ENCODE measurements around the gene MAGI1. TPM values are rescaled to one million over a fixed set of nuclear protein-coding genes. Genes with fewer than 3 reads are reported as not detected.
"Not testable (repeated sequence)": the region's sequence is repeated elsewhere in the genome, so short reads cannot be mapped to it uniquely, and the experiment has no call there.

Gene MAGI1
- total RNA-seq, 5 donors from 2014 or later (not counting 1 experiment from before 2014, with no cell fraction given) = 0.23 to 0.63 (median 0.29) TPM

DNA sequence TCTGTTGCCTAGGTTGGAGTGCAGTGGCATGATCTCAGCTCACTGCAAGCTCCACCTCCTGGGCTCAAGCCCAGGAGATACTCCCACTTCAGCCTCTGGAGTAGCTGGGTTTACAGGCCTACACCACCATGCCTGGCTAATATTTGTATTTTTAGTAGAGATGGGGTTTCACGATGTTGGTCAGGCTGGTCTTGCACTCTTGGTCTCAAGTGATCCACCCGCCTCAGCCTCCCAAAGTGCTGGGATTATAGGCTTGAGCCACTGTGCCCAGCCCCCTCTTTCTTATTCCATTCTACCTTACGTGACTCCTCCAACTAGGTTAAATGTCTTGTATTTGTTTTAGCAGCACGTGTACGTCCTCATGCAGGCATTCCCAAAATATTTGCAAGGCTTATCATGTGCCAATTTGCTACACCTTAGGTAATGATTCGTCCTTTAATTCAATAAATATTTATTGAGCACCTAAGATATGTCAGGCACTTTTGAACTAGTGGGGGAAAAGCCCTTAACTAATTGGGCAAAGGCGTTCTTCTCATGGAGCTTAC, 14.9 kb upstream of the MAGI1 start:
- H3K9me3 Mint-ChIP-seq = peaks cover 0 to 5% (median 0%) of the 10 kb centered on the region in 3 donors
- H3K4me1 Mint-ChIP-seq = no peaks in the 10 kb centered on the region
- no peaks in the 10 kb centered on the region for H3K36me3 ChIP-seq (ENCODE audit: control insufficient read depth in 2 of 2, extremely low read depth in 1 of 2, insufficient read depth in 1 of 2, low read length in 1 of 2)
- H3K9me3 ChIP-seq = no peaks in the 10 kb centered on the region
- WGBS (ENCODE audit: insufficient coverage) = no CpG with 5 or more reads among the region's 7 CpGs
- H3K4me3 ChIP-seq (ENCODE audit: control insufficient read depth in 1 of 2, extremely low read depth in 1 of 2, low read length in 1 of 2) = no peak overlapping the region
- ChIA-PET CTCF (no interaction called here), POLR2A (no interaction called here)
- ATAC-seq (replicated peaks in 1 of 4) = no peak
- H3K27ac Mint-ChIP-seq = no peak overlapping the region
- H3K27me3 Mint-ChIP-seq = peaks cover 0 to 4% of the 10 kb centered on the region in 2 donors
- H3K27me3 ChIP-seq (replicated peaks in 1 of 2; ENCODE audit: control insufficient read depth in 2 of 2, extremely low read depth in 1 of 2, insufficient read depth in 2 of 2, low read length in 1 of 2) = no peaks in the 10 kb centered on the region
- H3K4me3 Mint-ChIP-seq = no peak overlapping the region
- no peaks in the 10 kb centered on the region for H3K36me3 Mint-ChIP-seq
- no peak overlapping the region for H3K27ac ChIP-seq (ENCODE audit: low read length)
- no peaks in the 10 kb centered on the region for H3K4me1 ChIP-seq (ENCODE audit: control insufficient read depth in 1 of 2, extremely low read depth in 1 of 2, insufficient read depth in 2 of 2, low read length in 2 of 2)
- no peak for DNase-seq

DNA sequence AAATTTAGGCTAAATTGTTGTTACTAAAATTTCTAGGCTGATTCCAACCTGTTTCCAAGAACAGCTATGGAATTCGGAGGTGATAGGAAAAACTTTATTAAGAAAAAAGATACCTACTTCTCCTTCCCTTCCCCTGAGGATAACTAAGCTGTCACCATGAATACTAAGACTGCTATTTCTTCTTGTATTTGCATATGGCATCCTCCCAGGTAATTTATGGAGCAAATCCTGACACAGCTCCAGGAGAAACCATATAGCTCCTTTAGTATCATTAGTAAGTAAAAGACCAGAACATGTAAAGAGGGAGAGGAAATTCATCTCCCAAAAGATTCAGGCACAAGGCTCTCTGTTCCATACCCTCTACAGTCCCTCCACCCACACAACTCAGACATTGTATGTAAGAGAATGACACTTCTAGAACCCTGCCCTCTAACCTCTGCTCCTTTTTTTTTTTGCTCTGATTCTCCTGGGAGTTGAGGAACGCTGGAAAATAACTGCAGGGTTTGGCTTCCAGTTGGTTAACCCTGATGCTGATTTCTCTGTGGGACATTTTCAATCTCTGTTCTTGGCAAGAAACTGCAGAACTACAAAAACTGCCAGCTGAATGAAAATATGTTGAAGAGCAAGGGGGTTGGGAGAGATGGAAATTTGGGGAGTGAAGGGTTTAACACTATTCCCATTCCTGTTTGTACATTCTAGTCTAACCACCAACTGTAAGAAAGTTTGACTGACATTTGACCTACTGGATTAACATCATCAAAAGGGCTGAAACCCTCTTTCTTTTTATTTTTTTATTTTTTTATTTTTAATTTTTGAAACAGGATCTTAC, 14.2 kb upstream of the MAGI1 start:
- Mint-ChIP-seq H3K36me3 (no peaks in the 10 kb centered on the region), H3K9me3 (peaks cover 0 to 5% (median 0%) of the 10 kb centered on the region in 3 donors), H3K27me3 (peaks cover 2 to 4% of the 10 kb centered on the region in 2 donors), H3K4me1 (no peaks in the 10 kb centered on the region), H3K4me3 (no peak overlapping the region), H3K27ac (no peak overlapping the region)
- no CpG with 5 or more reads among the region's 2 CpGs for WGBS (ENCODE audit: insufficient coverage)
- Histone ChIP-seq H3K27ac (ENCODE audit: low read length) (no peak overlapping the region), H3K36me3 (ENCODE audit: control insufficient read depth in 2 of 2, extremely low read depth in 1 of 2, insufficient read depth in 1 of 2, low read length in 1 of 2) (no peaks in the 10 kb centered on the region), H3K9me3 (no peaks in the 10 kb centered on the region), H3K4me3 (ENCODE audit: control insufficient read depth in 1 of 2, extremely low read depth in 1 of 2, low read length in 1 of 2) (no peak overlapping the region), H3K4me1 (ENCODE audit: control insufficient read depth in 1 of 2, extremely low read depth in 1 of 2, insufficient read depth in 2 of 2, low read length in 2 of 2) (no peaks in the 10 kb centered on the region), H3K27me3 (replicated peaks in 1 of 2; ENCODE audit: control insufficient read depth in 2 of 2, extremely low read depth in 1 of 2, insufficient read depth in 2 of 2, low read length in 1 of 2) (no peaks in the 10 kb centered on the region)
- ChIA-PET CTCF (no interaction called here), POLR2A (no interaction called here)
- DNase-seq = no peak
- no peak for ATAC-seq (replicated peaks in 1 of 4)

GRCh38 chr3:66050821-66051220, 12.1 kb upstream of the MAGI1 start:
- ATAC-seq (replicated peaks in 1 of 4) (no peak), DNase-seq (no peak)
- peaks cover 0 to 5% of the 10 kb centered on the region in 2 experiments for H3K27me3 ChIP-seq (replicated peaks in 1 of 2; ENCODE audit: control insufficient read depth in 2 of 2, extremely low read depth in 1 of 2, insufficient read depth in 2 of 2, low read length in 1 of 2)
- no peak overlapping the region for H3K4me3 Mint-ChIP-seq
- no CpG with 5 or more reads among the region's 2 CpGs for WGBS (ENCODE audit: insufficient coverage)
- no peak overlapping the region for H3K27ac ChIP-seq (ENCODE audit: low read length)
- no peaks in the 10 kb centered on the region for H3K9me3 ChIP-seq
- no peak overlapping the region for H3K4me3 ChIP-seq (ENCODE audit: control insufficient read depth in 1 of 2, extremely low read depth in 1 of 2, low read length in 1 of 2)
- CTCF ChIA-PET = no interaction called here
- H3K36me3 ChIP-seq (ENCODE audit: control insufficient read depth in 2 of 2, extremely low read depth in 1 of 2, insufficient read depth in 1 of 2, low read length in 1 of 2) = no peaks in the 10 kb centered on the region
- POLR2A ChIA-PET = no interaction called here
- H3K9me3 Mint-ChIP-seq = peaks cover 0 to 5% (median 0%) of the 10 kb centered on the region in 3 donors
- H3K4me1 ChIP-seq (ENCODE audit: control insufficient read depth in 1 of 2, extremely low read depth in 1 of 2, insufficient read depth in 2 of 2, low read length in 2 of 2) = no peaks in the 10 kb centered on the region
- H3K27ac Mint-ChIP-seq = no peak overlapping the region
- peaks cover 2 to 4% of the 10 kb centered on the region in 2 donors for H3K27me3 Mint-ChIP-seq
- no peaks in the 10 kb centered on the region for H3K36me3 Mint-ChIP-seq
- H3K4me1 Mint-ChIP-seq = no peaks in the 10 kb centered on the region

DNA sequence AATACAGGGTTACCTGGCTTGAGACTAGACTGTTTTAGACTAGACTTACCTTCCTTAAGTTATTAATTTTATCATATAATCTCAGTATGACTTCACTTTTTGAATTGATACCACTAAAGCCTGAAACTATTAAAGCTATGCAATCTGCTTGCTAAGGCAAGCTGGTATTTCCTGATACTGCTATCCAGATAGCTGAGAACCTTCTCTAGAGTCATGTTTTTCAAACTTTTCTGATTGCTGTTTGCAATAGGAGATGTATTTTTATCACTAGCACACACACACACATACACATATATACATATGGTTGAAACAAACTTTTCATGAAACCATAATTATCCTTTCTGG, 9.3 kb upstream of the MAGI1 start:
- CTCF ChIA-PET = no interaction called here

GRCh38 chr3:66047311-66048050, 8.8 kb upstream of the MAGI1 start:
- Histone ChIP-seq H3K9me3 (no peaks in the 10 kb centered on the region), H3K27me3 (replicated peaks in 1 of 2; ENCODE audit: control insufficient read depth in 2 of 2, extremely low read depth in 1 of 2, insufficient read depth in 2 of 2, low read length in 1 of 2) (peaks cover 0 to 5% of the 10 kb centered on the region in 2 experiments), H3K27ac (ENCODE audit: low read length) (no peak overlapping the region), H3K4me3 (ENCODE audit: control insufficient read depth in 1 of 2, extremely low read depth in 1 of 2, low read length in 1 of 2) (no peak overlapping the region), H3K36me3 (ENCODE audit: control insufficient read depth in 2 of 2, extremely low read depth in 1 of 2, insufficient read depth in 1 of 2, low read length in 1 of 2) (no peaks in the 10 kb centered on the region), H3K4me1 (ENCODE audit: control insufficient read depth in 1 of 2, extremely low read depth in 1 of 2, insufficient read depth in 2 of 2, low read length in 2 of 2) (no peaks in the 10 kb centered on the region)
- ChIA-PET POLR2A (no interaction called here), CTCF (no interaction called here)
- Mint-ChIP-seq H3K4me3 (no peak overlapping the region), H3K36me3 (no peaks in the 10 kb centered on the region), H3K9me3 (peaks cover 0 to 5% (median 0%) of the 10 kb centered on the region in 3 donors), H3K4me1 (no peaks in the 10 kb centered on the region), H3K27me3 (peaks cover 6 to 14% of the 10 kb centered on the region in 2 donors), H3K27ac (no peak overlapping the region)
- ATAC-seq (replicated peaks in 1 of 4) = no peak
- 68% methylated on average over 2 of the region's 6 CpGs for WGBS (ENCODE audit: insufficient coverage)
- no peak for DNase-seq

More for the DNA sequence above, 9.3 kb upstream of the MAGI1 start:
- Mint-ChIP-seq H3K9me3 (peaks cover 0 to 5% (median 0%) of the 10 kb centered on the region in 3 donors), H3K36me3 (no peaks in the 10 kb centered on the region), H3K4me1 (no peaks in the 10 kb centered on the region), H3K27ac (no peak overlapping the region), H3K4me3 (no peak overlapping the region), H3K27me3 (peaks cover 3 to 11% of the 10 kb centered on the region in 2 donors)
- POLR2A ChIA-PET = no interaction called here
- DNase-seq (no peak), ATAC-seq (replicated peaks in 1 of 4) (no peak)
- H3K27ac ChIP-seq (ENCODE audit: low read length) = no peak overlapping the region
- H3K27me3 ChIP-seq (replicated peaks in 1 of 2; ENCODE audit: control insufficient read depth in 2 of 2, extremely low read depth in 1 of 2, insufficient read depth in 2 of 2, low read length in 1 of 2) = peaks cover 0 to 5% of the 10 kb centered on the region in 2 experiments
- no peak overlapping the region for H3K4me3 ChIP-seq (ENCODE audit: control insufficient read depth in 1 of 2, extremely low read depth in 1 of 2, low read length in 1 of 2)
- H3K4me1 ChIP-seq (ENCODE audit: control insufficient read depth in 1 of 2, extremely low read depth in 1 of 2, insufficient read depth in 2 of 2, low read length in 2 of 2) = no peaks in the 10 kb centered on the region
- no peaks in the 10 kb centered on the region for H3K36me3 ChIP-seq (ENCODE audit: control insufficient read depth in 2 of 2, extremely low read depth in 1 of 2, insufficient read depth in 1 of 2, low read length in 1 of 2)
- H3K9me3 ChIP-seq = no peaks in the 10 kb centered on the region

DNA sequence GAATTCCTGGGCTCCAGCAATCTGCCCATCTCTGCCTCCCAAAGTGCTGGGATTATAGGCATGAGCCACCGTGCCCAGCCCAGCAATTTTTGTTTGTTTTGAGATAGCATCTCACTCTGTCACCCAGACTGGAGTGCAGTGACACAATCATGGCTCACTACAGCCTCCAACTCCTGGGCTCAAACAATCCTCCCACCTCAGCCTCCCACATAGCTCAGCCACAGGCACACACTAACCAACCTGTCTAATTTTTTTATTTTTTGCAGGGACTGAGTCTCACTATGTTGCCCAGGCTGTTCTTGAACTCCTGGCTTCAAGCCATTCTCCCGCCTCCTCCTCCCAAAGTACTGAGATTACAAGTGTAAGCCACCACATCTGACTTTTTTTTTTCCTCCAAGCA, 7.6 kb upstream of the MAGI1 start:
- H3K4me3 Mint-ChIP-seq; H3K4me1 ChIP-seq (ENCODE audit: control insufficient read depth in 1 of 2, extremely low read depth in 1 of 2, insufficient read depth in 2 of 2, low read length in 2 of 2); CTCF ChIA-PET; H3K36me3 ChIP-seq (ENCODE audit: control insufficient read depth in 2 of 2, extremely low read depth in 1 of 2, insufficient read depth in 1 of 2, low read length in 1 of 2); H3K27ac ChIP-seq (ENCODE audit: low read length); H3K9me3 Mint-ChIP-seq; H3K36me3 Mint-ChIP-seq; H3K4me1 Mint-ChIP-seq; H3K27me3 ChIP-seq (replicated peaks in 1 of 2; ENCODE audit: control insufficient read depth in 2 of 2, extremely low read depth in 1 of 2, insufficient read depth in 2 of 2, low read length in 1 of 2); POLR2A ChIA-PET; ATAC-seq (replicated peaks in 1 of 4); DNase-seq; H3K27ac Mint-ChIP-seq; H3K4me3 ChIP-seq (ENCODE audit: control insufficient read depth in 1 of 2, extremely low read depth in 1 of 2, low read length in 1 of 2); H3K9me3 ChIP-seq: not testable (repeated sequence)
- 100% methylated on average over 1 of the region's 2 CpGs for WGBS (ENCODE audit: insufficient coverage)
- H3K27me3 Mint-ChIP-seq = peaks cover 13 to 21% of the 10 kb centered on the region in 2 donors
